Kidney (tissue), 14 donors: Measurements from ENCODE around the gene GREB1. TPM values are rescaled to one million over a fixed set of nuclear protein-coding genes. Genes with fewer than 3 reads are reported as not detected.

Experiments
- DNase-seq, 5 donors: peaks; one replicate each; pipeline ENCODE4 v3.0.0-alpha.2; 2013 to 2020
- FAIRE-seq: peaks from 2 replicates; lab custom pipeline; 2012; peaks lifted over from hg19 to GRCh38; lab: Jason Lieb, UNC
- H3K27ac ChIP-seq, 2 donors: one replicate each; pipeline ENCODE4 v1.7.0; 2013; ENCODE audit warnings: low read depth in 2 of 2, low read length in 2 of 2, inconsistent platforms in 1 of 2
- H3K27me3 ChIP-seq: one replicate; pipeline ENCODE4 v1.7.1; 2013; ENCODE audit warnings: low read length, inconsistent platforms; ENCODE audit not compliant: control insufficient read depth, insufficient read depth
- H3K36me3 ChIP-seq, 3 donors: one replicate each; pipeline versions ENCODE4 v1.7.0 to v1.7.1; 2013; ENCODE audit warnings: low read length in 3 of 3, control low read depth in 1 of 3, inconsistent platforms in 1 of 3; ENCODE audit not compliant: insufficient read depth in 3 of 3, control insufficient read depth in 2 of 3
- H3K4me1 ChIP-seq, 3 donors: one replicate each; pipeline versions ENCODE4 v1.7.0 to v1.7.1; 2013; ENCODE audit warnings: low read length in 3 of 3, inconsistent platforms in 1 of 3, low read depth in 1 of 3; ENCODE audit not compliant: control insufficient read depth in 2 of 3, insufficient read depth in 2 of 3
- H3K4me3 ChIP-seq, 3 donors: one replicate each; pipeline versions ENCODE4 v1.7.0 to v1.8.1; 2013; ENCODE audit warnings: low read length in 3 of 3, control low read depth in 1 of 3, inconsistent platforms in 1 of 3
- H3K9ac ChIP-seq, 3 donors: one replicate each; pipeline versions ENCODE4 v1.7.0 to v1.7.1; 2013; ENCODE audit warnings: low read length in 3 of 3, control low read depth in 1 of 3, inconsistent platforms in 1 of 3
- H3K9me3 ChIP-seq, 3 donors: one replicate each; pipeline versions ENCODE4 v1.7.0 to v1.7.1; 2013; ENCODE audit warnings: low read length in 3 of 3, control low read depth in 1 of 3, inconsistent platforms in 1 of 3; ENCODE audit not compliant: control insufficient read depth in 2 of 3, insufficient read depth in 1 of 3
- intact Hi-C: fragments of 100-400 bp; cut with DNase I; formaldehyde crosslinking; loops from one replicate; pipeline ENCODE4 v1.11.1; 2022
- polyA plus RNA-seq: library from polyadenylated mRNA; stranded (reverse); fragments of 350-450 nt; fragmentation: Illumina TruSeq; extraction: RNeasy Lipid Tissue Mini Kit (QIAGEN cat#74804); gene quantifications from one replicate; pipeline ENCODE4 v1.2.3, GENCODE V29; 2014; ENCODE audit warnings: low read depth, low replicate concordance; ENCODE audit not compliant: insufficient read depth
- total RNA-seq: library from RNA; stranded (reverse); fragmentation: NEBNext Ultra II Directional; extraction: Animal tissue kit (Norgen Biotek cat#: 25700); gene quantifications from one replicate; pipeline ENCODE4 v1.2.1, GENCODE V29; 2021
- TF ChIP-seq, protein P1 (sequence below): IDR thresholded peaks from 3 replicates; pipeline ENCODE4 v1.5.1; 2012; ENCODE audit warnings: mild to moderate bottlenecking, moderate library complexity, borderline replicate concordance; ENCODE audit not compliant: insufficient read depth; ENCODE audit errors: extremely low read depth
- donor health status: control.
- donor health status: control.
- donor health status: control.
- donor health status: control.
- donor health status: control.
- donor health status: DM: yes; HTN: yes; CAD: no.
- donor health status: Normal renal cell carcinoma (clear cell type).

The GREB1 gene
- total and polyA plus RNA-seq, 2 donors from 2014 or later, result 0.98 to 1.8 TPM

DNA sequence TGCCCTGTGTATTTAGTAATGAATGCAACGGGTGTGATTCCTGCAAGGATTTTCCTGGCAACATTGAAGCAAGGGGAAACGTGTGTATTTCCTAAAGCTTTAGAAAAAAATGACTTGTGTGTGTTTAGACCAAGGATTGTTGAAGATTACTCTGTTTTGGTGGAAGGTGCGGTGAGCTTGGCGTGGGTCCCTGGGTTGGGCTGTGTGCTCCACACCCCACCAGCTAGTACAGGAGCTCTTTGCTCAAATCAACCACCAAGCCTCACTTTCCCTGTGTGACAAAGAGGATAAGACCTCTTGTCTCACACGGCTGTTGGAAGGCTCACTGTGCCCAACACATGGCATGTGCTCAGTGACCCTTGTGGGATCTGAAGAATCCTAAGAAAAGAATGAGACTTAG is 21.4 kb upstream of the GREB1 start:
- H3K27me3 ChIP-seq, result no peaks in the 10 kb centered on the region
- no peak overlapping the region for H3K4me3 ChIP-seq
- intact Hi-C loops, result no loop called here

DNA sequence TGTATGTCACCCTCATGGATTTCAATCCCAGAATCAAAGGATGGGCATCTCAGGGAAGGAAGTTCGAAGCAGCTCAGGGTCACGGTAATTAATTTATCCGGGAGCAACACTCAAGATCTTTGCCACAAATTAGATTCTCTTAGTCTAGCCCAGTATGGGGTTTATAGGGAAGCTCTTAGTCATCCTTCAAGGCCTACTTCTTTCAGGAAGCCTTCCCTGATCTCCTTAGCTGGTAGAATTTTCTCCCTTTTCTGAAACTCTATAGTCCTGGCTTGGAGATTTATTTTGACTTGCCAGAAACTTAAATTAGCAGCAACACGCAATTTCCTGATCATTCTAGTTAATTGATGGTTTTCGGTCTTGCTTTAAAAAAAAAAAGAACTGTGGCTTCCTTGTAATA is 20.5 kb upstream of the GREB1 start:
- Histone ChIP-seq H3K9ac (no peak overlapping the region), H3K27ac (no peak overlapping the region), H3K4me1 (no peaks in the 10 kb centered on the region), H3K27me3 (no peaks in the 10 kb centered on the region), H3K36me3 (no peaks in the 10 kb centered on the region), H3K9me3 (no peaks in the 10 kb centered on the region), H3K4me3 (no peak overlapping the region)
- FAIRE-seq, result no peak
- DNase-seq, result no peak
- TF ChIP-seq, protein P1, sequence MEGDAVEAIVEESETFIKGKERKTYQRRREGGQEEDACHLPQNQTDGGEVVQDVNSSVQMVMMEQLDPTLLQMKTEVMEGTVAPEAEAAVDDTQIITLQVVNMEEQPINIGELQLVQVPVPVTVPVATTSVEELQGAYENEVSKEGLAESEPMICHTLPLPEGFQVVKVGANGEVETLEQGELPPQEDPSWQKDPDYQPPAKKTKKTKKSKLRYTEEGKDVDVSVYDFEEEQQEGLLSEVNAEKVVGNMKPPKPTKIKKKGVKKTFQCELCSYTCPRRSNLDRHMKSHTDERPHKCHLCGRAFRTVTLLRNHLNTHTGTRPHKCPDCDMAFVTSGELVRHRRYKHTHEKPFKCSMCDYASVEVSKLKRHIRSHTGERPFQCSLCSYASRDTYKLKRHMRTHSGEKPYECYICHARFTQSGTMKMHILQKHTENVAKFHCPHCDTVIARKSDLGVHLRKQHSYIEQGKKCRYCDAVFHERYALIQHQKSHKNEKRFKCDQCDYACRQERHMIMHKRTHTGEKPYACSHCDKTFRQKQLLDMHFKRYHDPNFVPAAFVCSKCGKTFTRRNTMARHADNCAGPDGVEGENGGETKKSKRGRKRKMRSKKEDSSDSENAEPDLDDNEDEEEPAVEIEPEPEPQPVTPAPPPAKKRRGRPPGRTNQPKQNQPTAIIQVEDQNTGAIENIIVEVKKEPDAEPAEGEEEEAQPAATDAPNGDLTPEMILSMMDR, result no peak
- intact Hi-C loops, result no loop called here

More for the DNA sequence above, 21.4 kb upstream of the GREB1 start:
- DNase-seq (no peak), FAIRE-seq (no peak)
- Histone ChIP-seq H3K4me1 (no peaks in the 10 kb centered on the region), H3K27ac (no peak overlapping the region), H3K9ac (no peak overlapping the region), H3K36me3 (no peaks in the 10 kb centered on the region), H3K9me3 (no peaks in the 10 kb centered on the region)
- TF ChIP-seq, protein P1, result no peak

DNA sequence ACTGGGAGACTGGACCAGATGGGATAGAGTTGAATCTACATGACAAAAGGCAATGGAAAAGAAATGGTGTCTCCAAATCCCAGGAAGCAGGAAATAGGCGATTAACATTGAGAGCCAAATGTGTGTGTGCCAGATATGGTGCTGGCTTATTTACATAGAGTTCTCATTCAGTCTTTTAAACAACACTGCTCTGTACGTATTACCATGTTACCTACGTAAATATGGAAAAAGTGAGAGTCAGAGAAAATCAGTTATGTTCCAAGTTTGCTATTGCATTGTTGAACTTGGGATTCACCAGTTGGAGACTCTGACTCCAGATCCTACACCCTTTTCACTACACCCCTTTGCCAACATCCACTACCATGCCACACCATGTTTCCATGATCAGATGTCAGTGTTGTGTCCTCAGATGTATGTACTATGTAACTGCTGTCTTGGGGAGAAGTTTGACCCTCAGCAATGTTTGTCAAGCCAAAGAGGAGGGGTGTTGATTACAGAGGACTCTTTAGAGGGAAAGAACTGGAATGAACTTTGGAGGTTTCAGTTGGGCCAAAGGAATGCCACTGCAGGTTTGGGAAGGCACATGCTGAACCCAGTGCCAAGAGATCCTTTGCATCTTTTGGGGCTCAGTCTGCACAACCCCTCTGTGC is 19.6 kb upstream of the GREB1 start:
- H3K36me3 ChIP-seq, result no peaks in the 10 kb centered on the region
- intact Hi-C loops, result no loop called here
- no peak overlapping the region for H3K27ac ChIP-seq
- DNase-seq (no peak), FAIRE-seq (no peak)
- H3K9ac ChIP-seq, result no peak overlapping the region
- H3K4me1 ChIP-seq, result no peaks in the 10 kb centered on the region
- H3K4me3 ChIP-seq, result no peak overlapping the region
- H3K9me3 ChIP-seq, result no peaks in the 10 kb centered on the region
- H3K27me3 ChIP-seq, result no peaks in the 10 kb centered on the region
- TF ChIP-seq, protein P1, result no peak

DNA sequence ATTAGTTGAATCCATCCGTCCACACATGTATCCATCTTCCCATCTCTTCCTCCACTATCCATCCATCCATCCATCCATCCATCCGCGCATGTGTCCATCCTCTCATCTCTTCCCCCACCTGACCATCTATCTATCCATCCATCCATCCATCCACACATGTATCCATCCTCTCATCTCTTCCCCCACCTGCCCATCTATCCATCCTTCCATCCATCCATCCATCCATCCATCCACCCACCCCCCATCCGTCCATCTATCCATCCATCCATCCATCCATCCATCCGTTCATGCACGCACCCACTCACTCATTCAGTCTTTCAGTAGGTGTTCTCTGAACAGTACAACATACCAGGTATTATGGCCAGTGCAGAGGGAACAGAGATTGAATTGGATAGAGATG is 18.9 kb upstream of the GREB1 start:
- Histone ChIP-seq H3K36me3 (no peaks in the 10 kb centered on the region), H3K27ac (no peak overlapping the region), H3K9ac (no peak overlapping the region), H3K4me3 (no peak overlapping the region), H3K4me1 (no peaks in the 10 kb centered on the region), H3K27me3 (no peaks in the 10 kb centered on the region), H3K9me3 (no peaks in the 10 kb centered on the region)
- intact Hi-C loops, result no loop called here
- TF ChIP-seq, protein P1, result no peak
- DNase-seq, result no peak
- no peak for FAIRE-seq
